Hepatocyte (in vitro differentiated cells): ENCODE results near the gene LY9. TPM values are rescaled to one million over a fixed set of nuclear protein-coding genes. Genes with fewer than 3 reads are reported as not detected.

Source experiments
- DNase-seq: peaks from one replicate; pipeline ENCODE4 v3.0.0-alpha.2; 2016; ENCODE audit warnings: low spot score
- H2AFZ ChIP-seq: fragments of 200-600 bp; sonication (generic); 2 replicates; pipeline ENCODE4 v1.6.0; 2016; ENCODE audit warnings: antibody characterized with exemption, mild to moderate bottlenecking
- H3K27ac ChIP-seq: fragments of 200-600 bp; sonication (generic); 2 replicates; pipeline ENCODE4 v1.5.1; 2016; ENCODE audit warnings: mild to moderate bottlenecking
- H3K27me3 ChIP-seq: fragments of 200-600 bp; sonication (generic); 2 replicates; pipeline ENCODE4 v1.6.1; 2016
- H3K36me3 ChIP-seq: fragments of 200-600 bp; sonication (generic); replicated peaks from 2 replicates; pipeline ENCODE4 v1.5.1; 2016; ENCODE audit warnings: low read depth; ENCODE audit not compliant: insufficient read depth
- H3K4me1 ChIP-seq: fragments of 200-600 bp; sonication (generic); 2 replicates; pipeline ENCODE4 v1.5.1; 2016; ENCODE audit warnings: mild to moderate bottlenecking, moderate library complexity; ENCODE audit not compliant: insufficient read depth
- H3K4me2 ChIP-seq: fragments of 200-600 bp; sonication (generic); 2 replicates; pipeline ENCODE4 v1.6.0; 2016
- H3K4me3 ChIP-seq: fragments of 200-600 bp; sonication (generic); 2 replicates; pipeline ENCODE4 v1.5.1; 2016; ENCODE audit warnings: mild to moderate bottlenecking
- H3K79me2 ChIP-seq: fragments of 200-600 bp; sonication (generic); 2 replicates; pipeline ENCODE4 v1.6.0; 2017; ENCODE audit warnings: mild to moderate bottlenecking
- H3K9me2 ChIP-seq: fragments of 200-600 bp; sonication (generic); replicated peaks from 2 replicates; pipeline ENCODE4 v1.6.0; 2017; ENCODE audit warnings: mild to moderate bottlenecking; ENCODE audit not compliant: insufficient read depth
- H3K9me3 ChIP-seq: fragments of 200-600 bp; sonication (generic); 2 replicates; pipeline ENCODE4 v1.5.1; 2016; ENCODE audit warnings: low read depth, mild to moderate bottlenecking
- H4K20me1 ChIP-seq: fragments of 200-600 bp; sonication (generic); 2 replicates; pipeline ENCODE4 v1.6.0; 2016; ENCODE audit warnings: mild to moderate bottlenecking; ENCODE audit not compliant: insufficient read depth, poor library complexity, severe bottlenecking
- CTCF ChIP-seq: fragments of 200-600 bp; sonication (generic); IDR thresholded peaks from 2 replicates; pipeline ENCODE4 v1.5.1; 2016; ENCODE audit warnings: antibody characterized with exemption, mild to moderate bottlenecking; ENCODE audit not compliant: poor library complexity
- EZH2 ChIP-seq: fragments of 200-600 bp; sonication (generic); IDR thresholded peaks from 2 replicates; pipeline ENCODE4 v1.6.1; 2016; ENCODE audit warnings: antibody characterized with exemption, mild to moderate bottlenecking, borderline replicate concordance
- EZH2phosphoT487 ChIP-seq: fragments of 200-600 bp; sonication (generic); IDR thresholded peaks from one replicate; pipeline ENCODE4 v1.6.1; 2018; ENCODE audit warnings: antibody characterized with exemption, mild to moderate bottlenecking, low read depth, moderate library complexity; ENCODE audit not compliant: unreplicated experiment, severe bottlenecking
- WGBS: methylation state at CpG from one replicate; pipeline ENCODE4 v1.1.6; 2016; ENCODE audit warnings: low lambda C conversion rate; ENCODE audit errors: missing lambda C conversion rate; 5-methylcytosine and 5-hydroxymethylcytosine counted together
- polyA plus RNA-seq: library from polyadenylated mRNA; unstranded; fragments of >200 nt; fragmentation: Nextera tagmentation; extraction: Ambion mirVana; gene quantifications from 2 replicates; pipeline ENCODE4 v1.2.1, GENCODE V29; 2016
- total RNA-seq: library from RNA; depleted of rRNA; stranded (reverse); fragments of >200 nt; gene quantifications from 2 replicates; pipeline ENCODE4 v1.2.3, GENCODE V29; 2014

LY9 gene
- total and polyA plus RNA-seq, 2 experiments from 2014 or later, result not detected

- Histone ChIP-seq H3K4me1 (peaks cover 4% of the 10 kb centered on the region), H3K9me2 (no peaks in the 10 kb centered on the region), H3K4me2 (no peak overlapping the region), H3K79me2 (no peaks in the 10 kb centered on the region), H3K27me3 (no peaks in the 10 kb centered on the region), H2AFZ (no peak overlapping the region), H3K9me3 (no peaks in the 10 kb centered on the region), H3K36me3 (no peaks in the 10 kb centered on the region), H4K20me1 (no peaks in the 10 kb centered on the region), H3K4me3 (no peak overlapping the region), H3K27ac (no peak overlapping the region)
- TF ChIP-seq CTCF (no peak), EZH2phosphoT487 (no peak), EZH2 (no peak)
- WGBS, result 87% methylated on average over 5 of the region's 5 CpGs
- no peak for DNase-seq
Observed at GRCh38 chr1:160755911-160756848, 39.8 kb upstream of the LY9 start.

GRCh38 chr1:160756849-160757201 is 39.1 kb upstream of the LY9 start:
- no peaks in the 10 kb centered on the region for H3K9me3 ChIP-seq
- no peaks in the 10 kb centered on the region for H3K27me3 ChIP-seq
- no peaks in the 10 kb centered on the region for H4K20me1 ChIP-seq
- H3K27ac ChIP-seq, result no peak overlapping the region
- no peak overlapping the region for H3K4me3 ChIP-seq
- no peaks in the 10 kb centered on the region for H3K9me2 ChIP-seq
- TF ChIP-seq CTCF (no peak), EZH2 (no peak), EZH2phosphoT487 (no peak)
- H3K4me2 ChIP-seq, result no peak overlapping the region
- no peak overlapping the region for H2AFZ ChIP-seq
- WGBS, result 97% methylated on average over 2 of the region's 2 CpGs
- H3K36me3 ChIP-seq, result no peaks in the 10 kb centered on the region
- no peaks in the 10 kb centered on the region for H3K79me2 ChIP-seq
- H3K4me1 ChIP-seq, result peaks cover 4% of the 10 kb centered on the region
- no peak for DNase-seq

GRCh38 chr1:160758521-160758920 is 37.5 kb upstream of the LY9 start:
- no peak overlapping the region for H3K4me3 ChIP-seq
- 94% methylated on average over 2 of the region's 2 CpGs for WGBS
- DNase-seq, result no peak
- no peaks in the 10 kb centered on the region for H3K36me3 ChIP-seq
- H3K27me3 ChIP-seq, result no peaks in the 10 kb centered on the region
- TF ChIP-seq EZH2, result no peak
- no peak for TF ChIP-seq CTCF
- TF ChIP-seq EZH2phosphoT487, result no peak
- no peaks in the 10 kb centered on the region for H3K9me3 ChIP-seq
- H3K79me2 ChIP-seq, result no peaks in the 10 kb centered on the region
- H3K27ac ChIP-seq, result no peak overlapping the region
- H3K4me2 ChIP-seq, result no peak overlapping the region
- H3K9me2 ChIP-seq, result no peaks in the 10 kb centered on the region
- no peak overlapping the region for H2AFZ ChIP-seq
- no peaks in the 10 kb centered on the region for H4K20me1 ChIP-seq
- H3K4me1 ChIP-seq, result no peaks in the 10 kb centered on the region
